Measurements from ENCODE around the gene HIBCH.

DNA sequence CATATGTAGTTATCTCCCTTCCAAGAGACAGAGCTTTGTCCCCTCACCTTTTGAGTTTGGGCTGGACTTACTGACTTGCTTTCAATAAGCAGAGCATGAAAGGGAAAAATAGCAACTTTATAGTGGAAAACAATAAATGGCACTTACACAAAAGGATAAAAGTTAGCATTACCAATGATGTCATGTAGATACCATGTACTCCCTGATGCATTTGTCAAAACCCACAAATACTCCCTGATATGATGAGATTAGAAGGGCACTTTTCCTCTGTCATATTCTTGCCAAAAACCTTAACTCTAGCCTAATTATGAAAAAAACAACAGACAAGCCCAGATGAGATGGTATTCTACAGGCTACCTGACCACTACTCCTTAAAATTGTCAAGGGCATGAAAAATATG is 16.0 kb downstream of the HIBCH start:
- TF ChIP-seq CTCF (IDR thresholded peaks at IDR 0.05), result no peak
- no peak for TF ChIP-seq POLR2A (IDR thresholded peaks at IDR 0.05)

Measured in tibial nerve (tissue), 3 donors.